Stimulated activated CD8-positive, alpha-beta memory T cell treated with anti-CD3 and anti-CD28 coated beads, Interleukin-4, amount 100 ng/mL, for 24 hours (primary cell): Measurements from ENCODE around the gene PPP1R14B.

ENCODE experiments used
- DNase-seq: peaks from one replicate; pipeline ENCODE4 v3.0.0-alpha.2; 2020; ENCODE audit warnings: low read depth

Gene PPP1R14B

GRCh38 chr11:64245797-64246620 is 734 bp downstream of the PPP1R14B start:
- DNase-seq = peak; percentile 74

- DNase-seq = peak; percentile 22
Measured at GRCh38 chr11:64245401-64245796, 1.3 kb downstream of the PPP1R14B start.

- no peak for DNase-seq
Measured at GRCh38 chr11:64244966-64245365, 1.8 kb downstream of the PPP1R14B start.

- no peak for DNase-seq
Measured at GRCh38 chr11:64244107-64244506, 2.6 kb downstream of the PPP1R14B start.

GRCh38 chr11:64243236-64243854 is 3.4 kb downstream of the PPP1R14B start:
- no peak for DNase-seq

- DNase-seq = peak; percentile 15
Measured at GRCh38 chr11:64241491-64242374, 5.0 kb downstream of the PPP1R14B start.

GRCh38 chr11:64241241-64241490 is 5.6 kb downstream of the PPP1R14B start:
- peak; percentile 99 for DNase-seq

- peak; percentile 96 for DNase-seq
Measured at GRCh38 chr11:64240435-64241240, 6.1 kb downstream of the PPP1R14B start, which contains the start of gene FKBP2. Gene FKBP2 (plus strand): TSS chr11:64241095. CDS start chr11:64242388, 1,293 bp downstream.

GRCh38 chr11:64239662-64240434 is 6.9 kb downstream of the PPP1R14B start:
- DNase-seq = no peak

GRCh38 chr11:64238999-64239398 is 7.7 kb downstream of the PPP1R14B start:
- no peak for DNase-seq

GRCh38 chr11:64238076-64238475 is 8.7 kb downstream of the PPP1R14B start:
- DNase-seq = no peak

- no peak for DNase-seq
Measured at GRCh38 chr11:64237484-64237951, 9.2 kb downstream of the PPP1R14B start.

- DNase-seq = no peak
Measured at GRCh38 chr11:64235437-64236161, 11.1 kb downstream of the PPP1R14B start.

GRCh38 chr11:64234647-64235379 is 11.9 kb downstream of the PPP1R14B start:
- peak; percentile 35 for DNase-seq

- peak; percentile 47 for DNase-seq
Measured at GRCh38 chr11:64233913-64234586, 12.7 kb downstream of the PPP1R14B start, which contains the start of gene VEGFB. Gene VEGFB (plus strand): TSS chr11:64234584. CDS start chr11:64234834, 250 bp downstream.

GRCh38 chr11:64232967-64233315 is 13.8 kb downstream of the PPP1R14B start:
- no peak for DNase-seq

GRCh38 chr11:64232182-64232966 is 14.4 kb downstream of the PPP1R14B start:
- no peak for DNase-seq

GRCh38 chr11:64231546-64231945 is 15.2 kb downstream of the PPP1R14B start:
- no peak for DNase-seq
